HCT116 (cell line): ENCODE results near the gene TCF12. TPM values are rescaled to one million over a fixed set of nuclear protein-coding genes. Genes with fewer than 3 reads are reported as not detected.

Experiments used
- ATAC-seq: fragments of 200-7000 bp; cut with Tn5 transposase; 2 replicates; pipeline ENCODE4 v1.9.1; 2020; ENCODE audit warnings: mild to moderate bottlenecking, moderate library complexity
- BruUV-seq: library from RNA; stranded (reverse); fragments of 400-500 nt; replicated peaks from 2 replicates; lab custom pipeline; 2021; lab: Mats Ljungman, UMichigan
- CTCF ChIA-PET: fragments of 300-600 bp; sonication (Branson Sonifier 250); formaldehyde crosslinking; loops from one replicate; lab custom pipeline; 2021; ENCODE audit warnings: antibody characterized with exemption; lab: Charles Lee
- POLR2A ChIA-PET: fragments of 300-600, 350-600 bp; sonication (Branson Sonifier 250); formaldehyde crosslinking; loops from one replicate; lab custom pipeline; 2021; ENCODE audit warnings: antibody characterized with exemption; lab: Charles Lee
- RAD21 ChIA-PET, 2 experiments: fragments of 300-600 bp; sonication (Branson Sonifier 250); formaldehyde crosslinking; loops; one replicate each; lab custom pipeline; 2023; ENCODE audit warnings: low total read pairs in 2 of 2; ENCODE audit not compliant: uncharacterized antibody in 2 of 2, unreplicated experiment in 2 of 2, low non-redundant PET in 1 of 2; lab: Charles Lee
- DNase-seq: peaks from one replicate; pipeline ENCODE4 v3.0.0-alpha.2; 2010; ENCODE audit warnings: low read depth, low spot score
- H2AFZ ChIP-seq: fragments of 200-600 bp; shearing (Covaris generic), sonication (generic); 2 replicates; pipeline ENCODE4 v1.6.1; 2017; ENCODE audit warnings: low read depth, mixed run types, mixed read lengths, antibody characterized with exemption, low read length; ENCODE audit not compliant: poor library complexity, severe bottlenecking
- H3K27ac ChIP-seq: 2 replicates; pipeline ENCODE4 v1.5.1; 2012; ENCODE audit warnings: low read depth, low read length
- H3K27me3 ChIP-seq: fragments of 200-600 bp; sonication (generic); 2 replicates; pipeline ENCODE4 v1.6.1; 2016; ENCODE audit warnings: mixed run types, low read length, mixed read lengths; ENCODE audit not compliant: insufficient read depth
- H3K36me3 ChIP-seq, 2 experiments: fragments of 200-500 bp in 1 of 2; fragments of 200-600 bp in 1 of 2; sonication (Bioruptor generic) in 1 of 2; sonication (generic) in 1 of 2; 2 replicates each; pipeline versions ENCODE4 v1.5.1 to v1.6.1; 2014 to 2016; ENCODE audit warnings: low read length in 2 of 2, inconsistent platforms in 1 of 2, mixed read lengths in 1 of 2, mixed run types in 1 of 2; ENCODE audit not compliant: insufficient read depth in 2 of 2, control insufficient read depth in 1 of 2
- H3K4me1 ChIP-seq, 2 experiments: fragments of 200-600 bp in 1 of 2; sonication (generic) in 1 of 2; 2 replicates each; pipeline versions ENCODE4 v1.5.1 to v1.6.1; 2012 to 2017; ENCODE audit warnings: low read length in 2 of 2, inconsistent platforms in 1 of 2, mild to moderate bottlenecking in 1 of 2, mixed read lengths in 1 of 2, mixed run types in 1 of 2, moderate library complexity in 1 of 2; ENCODE audit not compliant: insufficient read depth in 2 of 2, control insufficient read depth in 1 of 2
- H3K4me2 ChIP-seq: fragments of 200-600 bp; sonication (generic); 2 replicates; pipeline ENCODE4 v1.6.1; 2017; ENCODE audit warnings: mixed run types, low read length, mixed read lengths
- H3K4me3 ChIP-seq, 2 experiments: fragments of 200-600 bp in 1 of 2; sonication (generic) in 1 of 2; replicated peaks in 1 of 2; 2 replicates each; pipeline ENCODE4 v1.5.1; 2011 to 2016; ENCODE audit warnings: low read length in 2 of 2, control low read depth in 1 of 2, low read depth in 1 of 2, mild to moderate bottlenecking in 1 of 2, mixed read lengths in 1 of 2, mixed run types in 1 of 2
- H3K79me2 ChIP-seq: fragments of 200-600 bp; sonication (generic); 2 replicates; pipeline ENCODE4 v1.6.1; 2017; ENCODE audit warnings: mild to moderate bottlenecking, mixed run types, low read length, moderate library complexity, mixed read lengths; ENCODE audit not compliant: insufficient read depth
- H3K9ac ChIP-seq: fragments of 200-600 bp; sonication (generic); 2 replicates; pipeline ENCODE4 v1.6.1; 2016; ENCODE audit warnings: low read length, mixed read lengths
- H3K9me2 ChIP-seq: fragments of 200-600 bp; sonication (generic), shearing (Covaris generic); 2 replicates; pipeline ENCODE4 v1.6.1; 2017; ENCODE audit warnings: mixed run types, mild to moderate bottlenecking, moderate library complexity; ENCODE audit not compliant: insufficient read depth
- H3K9me3 ChIP-seq, 2 experiments: fragments of 200-500 bp in 1 of 2; fragments of 200-600 bp in 1 of 2; sonication (Bioruptor generic) in 1 of 2; sonication (generic) in 1 of 2; 2 replicates each; pipeline ENCODE4 v1.6.1; 2014 to 2017; ENCODE audit warnings: low read length in 2 of 2, mixed read lengths in 2 of 2, inconsistent platforms in 1 of 2, low read depth in 1 of 2, mild to moderate bottlenecking in 1 of 2, mixed run types in 1 of 2, moderate library complexity in 1 of 2; ENCODE audit not compliant: control insufficient read depth in 1 of 2, insufficient read depth in 1 of 2
- H4K20me1 ChIP-seq: fragments of 200-600 bp; sonication (generic), shearing (Covaris generic); 2 replicates; pipeline ENCODE4 v1.6.1; 2017; ENCODE audit warnings: mixed run types, mild to moderate bottlenecking, moderate library complexity; ENCODE audit not compliant: insufficient read depth
- ATF3 ChIP-seq: IDR thresholded peaks from 2 replicates; pipeline ENCODE4 v1.6.1; 2012
- CEBPB ChIP-seq: IDR thresholded peaks from 2 replicates; pipeline ENCODE4 v1.6.1; 2012; ENCODE audit warnings: low read depth
- FOSL1 ChIP-seq: IDR thresholded peaks from 2 replicates; pipeline ENCODE4 v1.6.1; 2012; ENCODE audit warnings: low read depth
- RAD21 ChIP-seq: IDR thresholded peaks from 2 replicates; pipeline ENCODE4 v1.6.1; 2012; ENCODE audit warnings: low read depth, mild to moderate bottlenecking
- REST ChIP-seq: IDR thresholded peaks from 2 replicates; pipeline ENCODE4 v1.6.1; 2012; ENCODE audit warnings: low read depth
- SP1 ChIP-seq: IDR thresholded peaks from 2 replicates; pipeline ENCODE4 v1.6.1; 2012; ENCODE audit warnings: low read depth
- SRF ChIP-seq: IDR thresholded peaks from 2 replicates; pipeline ENCODE4 v1.6.1; 2012; ENCODE audit warnings: low read depth
- TCF7L2 ChIP-seq: IDR thresholded peaks from 2 replicates; pipeline ENCODE4 v1.7.0; 2011; ENCODE audit warnings: borderline replicate concordance, inconsistent platforms; ENCODE audit not compliant: insufficient read depth, insufficient read length; ENCODE audit errors: extremely low read depth
- ZFX ChIP-seq: fragments of 450-650 bp; IDR thresholded peaks from 2 replicates; pipeline ENCODE4 v1.6.1; 2017
- ZNF274 ChIP-seq: fragments of 200-500 bp; sonication (Bioruptor generic); IDR thresholded peaks from 2 replicates; pipeline ENCODE4 v1.6.1; 2014; ENCODE audit warnings: mild to moderate bottlenecking, low read depth, low read length, inconsistent platforms
- intact Hi-C: fragments of 100-400 bp; cut with micrococcal nuclease; formaldehyde crosslinking; loops from 2 replicates; pipeline ENCODE4 v1.10.0; 2022
- total RNA-seq: library from RNA; stranded (reverse); gene quantifications from one replicate; pipeline ENCODE4 v1.2.1, GENCODE V29; 2021; ENCODE audit not compliant: unreplicated experiment

TCF12 gene
- total RNA-seq, 1 experiment from 2014 or later, result 71.6 TPM

- TF ChIP-seq ATF3, result no peak
- TF ChIP-seq ZFX, result no peak
- TF ChIP-seq REST, result no peak
- TF ChIP-seq ZNF274, result no peak
- no peak for TF ChIP-seq FOSL1
- TF ChIP-seq SRF, result no peak
- ATAC-seq (no peak), DNase-seq (no peak)
- Histone ChIP-seq H3K27me3 (no peaks in the 10 kb centered on the region), H3K4me2 (no peak overlapping the region), H3K36me3 (no peaks in the 10 kb centered on the region), H3K9me3 (no peaks in the 10 kb centered on the region), H3K27ac (no peak overlapping the region), H3K4me3 (no peak overlapping the region), H3K9me2 (no peaks in the 10 kb centered on the region), H3K79me2 (no peaks in the 10 kb centered on the region), H3K9ac (no peak overlapping the region), H2AFZ (no peak overlapping the region), H3K4me1 (peaks cover 5 to 17% of the 10 kb centered on the region in 2 experiments; a peak in 3 of 4 replicates), H4K20me1 (no peaks in the 10 kb centered on the region)
- intact Hi-C loops, result no loop called here
- BruUV-seq, result no TSS peak
- ChIA-PET CTCF (interaction anchor here (1.4 kb wide), 1 partner anchor 192 kb away, joined by 3 read pairs; no protein-coding TSS in a partner anchor), RAD21 (no interaction called here), POLR2A (no interaction called here)
These were observed 416.9 kb downstream of the TCF12 start for GRCh38 chr15:57335293-57335715.

GRCh38 chr15:57335719-57336118 is 417.3 kb downstream of the TCF12 start:
- no peaks in the 10 kb centered on the region for H3K9me3 ChIP-seq
- no peak overlapping the region for H3K9ac ChIP-seq
- H3K27me3 ChIP-seq, result no peaks in the 10 kb centered on the region
- TF ChIP-seq TCF7L2, result no peak
- TF ChIP-seq REST, result no peak
- TF ChIP-seq RAD21, result no peak
- no peak for TF ChIP-seq ATF3
- TF ChIP-seq SP1, result no peak
- TF ChIP-seq CEBPB, result no peak
- H3K4me3 ChIP-seq, result no peak overlapping the region
- H4K20me1 ChIP-seq, result no peaks in the 10 kb centered on the region
- no TSS peak for BruUV-seq
- no peaks in the 10 kb centered on the region for H3K79me2 ChIP-seq
- H3K36me3 ChIP-seq, result no peaks in the 10 kb centered on the region
- H3K27ac ChIP-seq, result no peak overlapping the region
- RAD21 ChIA-PET, result no interaction called here
- H3K4me1 ChIP-seq, result peaks cover 5 to 17% of the 10 kb centered on the region in 2 experiments; a peak in 3 of 4 replicates
- no peak overlapping the region for H3K4me2 ChIP-seq
- DNase-seq (no peak), ATAC-seq (no peak)
- H2AFZ ChIP-seq, result no peak overlapping the region
- POLR2A ChIA-PET, result no interaction called here
- intact Hi-C loops, result no loop called here
- H3K9me2 ChIP-seq, result no peaks in the 10 kb centered on the region
- CTCF ChIA-PET, result interaction anchor here (1.4 kb wide), 1 partner anchor 192 kb away, joined by 3 read pairs; no protein-coding TSS in a partner anchor
